K562 (cell line): Measurements from ENCODE around the gene CCDC88C. TPM values are rescaled to one million over a fixed set of nuclear protein-coding genes. Genes with fewer than 3 reads are reported as not detected.
A peak's percentile ranks its signal among the peaks of the same experiment; 100 is the strongest.

Experiments used
- ATAC-seq: fragments of 200-7000 bp; cut with Tn5 transposase; 3 replicates; pipeline ENCODE4 v1.9.1; 2020; ENCODE audit warnings: moderate library complexity
- BruUV-seq: library from RNA; stranded (reverse); fragments of 400-500 nt; replicated peaks from 2 replicates; lab custom pipeline; 2021; lab: Mats Ljungman, UMichigan
- CTCF ChIA-PET: fragments of 300-600 bp; formaldehyde crosslinking; extraction: SDS; loops from one replicate; lab custom pipeline; 2021; ENCODE audit warnings: low intra/inter-chr PET ratio; lab: Yijun Ruan, JAX
- POLR2A ChIA-PET: fragments of 300-600, 350-650 bp; sonication (Branson Sonifier 250); formaldehyde crosslinking; extraction: SDS; loops from one replicate; lab custom pipeline; 2021; ENCODE audit warnings: antibody characterized with exemption, inconsistent platforms; lab: Yijun Ruan, JAX
- DNase-seq, 4 experiments: peaks; one replicate each; pipeline versions ENCODE4 v3.0.0 to v3.0.0-alpha.2; 2011 to 2018; ENCODE audit warnings: low spot score in 3 of 4, mixed read lengths in 3 of 4; ENCODE audit errors: extremely low read depth in 1 of 4
- FAIRE-seq: peaks from 2 replicates; lab custom pipeline; 2011; peaks lifted over from hg19 to GRCh38; lab: Jason Lieb, UNC
- H2AFZ ChIP-seq: 2 replicates; pipeline ENCODE4 v1.6.0; 2011; ENCODE audit warnings: low read depth, low read length, control low read depth, inconsistent platforms
- H3K27ac ChIP-seq: fragments of 200-600 bp; 3 replicates; pipeline ENCODE4 v1.8.0; 2011; ENCODE audit warnings: low read depth, mild to moderate bottlenecking, control low read depth, inconsistent platforms, low read length, moderate library complexity, mixed read lengths; ENCODE audit errors: extremely low read depth
- H3K27me3 ChIP-seq, 2 experiments: fragments of 300-600 bp in 1 of 2; 2 replicates in 1 of 2; 3 replicates in 1 of 2; pipeline versions ENCODE4 v1.6.0 to v1.8.0; 2011; ENCODE audit warnings: inconsistent platforms in 2 of 2, low read length in 2 of 2, mild to moderate bottlenecking in 1 of 2, mixed read lengths in 1 of 2, moderate library complexity in 1 of 2; ENCODE audit not compliant: control insufficient read depth in 2 of 2, insufficient read depth in 2 of 2
- H3K36me3 ChIP-seq: fragments of 300-600 bp; 3 replicates; pipeline ENCODE4 v1.8.0; 2011; ENCODE audit warnings: mild to moderate bottlenecking, low read length, inconsistent platforms; ENCODE audit not compliant: control insufficient read depth, insufficient read depth
- H3K4me1 ChIP-seq, 2 experiments: fragments of 200-600 bp in 1 of 2; replicated peaks in 1 of 2; 2 replicates in 1 of 2; 3 replicates in 1 of 2; pipeline versions ENCODE4 v1.5.1 to v1.8.0; 2011; ENCODE audit warnings: inconsistent platforms in 2 of 2, low read length in 2 of 2, mild to moderate bottlenecking in 1 of 2, mixed read lengths in 1 of 2, moderate library complexity in 1 of 2; ENCODE audit not compliant: control insufficient read depth in 2 of 2, insufficient read depth in 2 of 2
- H3K4me2 ChIP-seq: 2 replicates; pipeline ENCODE4 v1.6.1; 2011; ENCODE audit warnings: low read length, control low read depth, inconsistent platforms, mixed read lengths; ENCODE audit not compliant: insufficient read depth
- H3K4me3 ChIP-seq: fragments of 200-600 bp; sonication (generic), shearing (Covaris generic); 2 replicates; pipeline ENCODE4 v1.5.1; 2016; ENCODE audit warnings: control low read depth, inconsistent platforms
- H3K79me2 ChIP-seq: fragments of 200-600 bp; 3 replicates; pipeline ENCODE4 v1.8.0; 2011; ENCODE audit warnings: low read length, inconsistent platforms; ENCODE audit not compliant: control insufficient read depth, insufficient read depth
- H3K9ac ChIP-seq, 2 experiments: 2 replicates each; pipeline versions ENCODE4 v1.6.0 to v1.6.1; 2011; ENCODE audit warnings: low read depth in 2 of 2, low read length in 2 of 2, control low read depth in 1 of 2, inconsistent platforms in 1 of 2, mild to moderate bottlenecking in 1 of 2, mixed read lengths in 1 of 2; ENCODE audit not compliant: insufficient read depth in 1 of 2
- H3K9me1 ChIP-seq: one replicate; pipeline ENCODE4 v1.6.0; 2011; ENCODE audit warnings: inconsistent platforms, mild to moderate bottlenecking, low read length, moderate library complexity; ENCODE audit not compliant: control insufficient read depth, insufficient read depth
- H3K9me3 ChIP-seq: replicated peaks from 2 replicates; pipeline ENCODE4 v1.5.1; 2011; ENCODE audit warnings: low read depth, low read length, inconsistent platforms; ENCODE audit not compliant: control insufficient read depth, insufficient read depth
- H4K20me1 ChIP-seq: replicated peaks from 2 replicates; pipeline ENCODE4 v1.6.1; 2011; ENCODE audit warnings: low read length, inconsistent platforms, mixed read lengths; ENCODE audit not compliant: control insufficient read depth, insufficient read depth
- CBX8 ChIP-seq: fragments of 200-600 bp; sonication (generic); IDR thresholded peaks from 2 replicates; pipeline ENCODE4 v1.6.1; 2012; ENCODE audit warnings: borderline replicate concordance, mixed run types, low read depth, mild to moderate bottlenecking, moderate library complexity, mixed read lengths, low read length, control low read depth, inconsistent platforms; ENCODE audit not compliant: poor library complexity, severe bottlenecking; ENCODE audit errors: extremely low read depth
- FOSL1 ChIP-seq: fragments of 200-800 bp; sonication (Bioruptor generic); conservative IDR thresholded peaks from 2 replicates; pipeline ENCODE4 v1.6.1; 2016; ENCODE audit warnings: missing genetic modification characterization, missing compliant biosample characterization
- PRPF4 ChIP-seq: fragments of 200-400 bp; formaldehyde crosslinking; IDR thresholded peaks from one replicate; pipeline ENCODE4 v1.6.1; 2017; ENCODE audit warnings: low read length, low read depth, mild to moderate bottlenecking; ENCODE audit not compliant: insufficient read depth, poor library complexity, severe bottlenecking
- WGBS: fragments of 100-300 bp; shearing (Covaris generic); methylation state at CpG from one replicate; pipeline ENCODE4 v1.1.6; 2016; ENCODE audit warnings: low coverage, mixed read lengths; ENCODE audit not compliant: insufficient coverage; ENCODE audit errors: missing lambda C conversion rate; 5-methylcytosine and 5-hydroxymethylcytosine counted together
- in situ Hi-C: fragments of 300-500 bp; cut with MboI; formaldehyde crosslinking; loops from 4 replicates; pipeline ENCODE4 v1.15.0; 2018; ENCODE audit warnings: inconsistent platforms, mixed read lengths
- intact Hi-C: fragments of 100-400 bp; cut with micrococcal nuclease; formaldehyde crosslinking; loops from 2 replicates; pipeline ENCODE4 v1.14.2; 2022
- polyA plus RNA-seq, 8 experiments: library from polyadenylated mRNA; depleted of rRNA in 4 of 8; stranded (reverse) in 5 of 8; unstranded in 3 of 8; fragments of >200 nt; fragmentation: Nextera tagmentation in 2 of 8; fragmentation: Illumina TruSeq in 1 of 8; extraction: Ambion mirVana in 2 of 8; extraction: Trizol in 1 of 8; gene quantifications; 2 replicates each; pipeline versions ENCODE4 v1.2.1 to v1.2.3, GENCODE V29; 2011 to 2014; ENCODE audit warnings: inconsistent platforms in 1 of 8, missing spikeins in 1 of 8
- total RNA-seq, 7 experiments: library from RNA; depleted of rRNA in 6 of 7; stranded (reverse); fragments of >200 nt in 6 of 7; fragmentation: Illumina TruSeq in 2 of 7; extraction: Trizol in 2 of 7; gene quantifications; 2 replicates each; pipeline versions ENCODE4 v1.2.1 to v1.2.3, GENCODE V29; 2011 to 2021; ENCODE audit warnings: low replicate concordance in 1 of 7

CCDC88C gene
- total and polyA plus RNA-seq, 9 of the 15 experiments (the other 6 are each of a cell fraction or from before 2014, with no cell fraction given) = 0.62 to 22.5 (median 10.7) TPM

GRCh38 chr14:91223028-91223783, 194.4 kb downstream of the CCDC88C start:
- no peak for ATAC-seq
- BruUV-seq = no TSS peak
- no peak for DNase-seq
- Histone ChIP-seq H3K4me3 (no peak overlapping the region), H3K9me3 (no peaks in the 10 kb centered on the region), H3K4me1 (peaks cover 0 to 13% of the 10 kb centered on the region in 2 experiments; a peak in 3 of 5 replicates), H3K9ac (no peak overlapping the region; a peak in 1 of 4 replicates), H3K27ac (no peak overlapping the region), H3K9me1 (no peaks in the 10 kb centered on the region), H4K20me1 (no peaks in the 10 kb centered on the region), H3K4me2 (no peak overlapping the region), H2AFZ (no peak overlapping the region), H3K27me3 (no peaks in the 10 kb centered on the region), H3K79me2 (no peaks in the 10 kb centered on the region), H3K36me3 (no peaks in the 10 kb centered on the region)
- TF ChIP-seq PRPF4 (no peak), FOSL1 (tag) (0 out of 2 replicates have a peak, but pooled peaks have one; percentile 30), CBX8 (no peak)
- no peak for FAIRE-seq
- in situ Hi-C loops = no loop called here
- intact Hi-C loops = no loop called here
- CTCF ChIA-PET = no interaction called here
- no CpG with 5 or more reads among the region's 1 CpG for WGBS
- POLR2A ChIA-PET = no interaction called here

Other genes with a start within 250 kb of the CCDC88C start
- 7.4 and 7.9 TPM in 2 replicates for gene GPR68, start 173.1 kb downstream of the CCDC88C start, total RNA-seq (2014; rRNA removed)
- 2.2 and 2.8 TPM in 2 replicates for gene GPR68, start 173.1 kb downstream of the CCDC88C start, total RNA-seq (2014; rRNA removed; fragmentation: Illumina TruSeq; extraction: Trizol)
- 2.4 and 2.7 TPM in 2 replicates for gene GPR68, start 173.1 kb downstream of the CCDC88C start, total RNA-seq (2015; rRNA removed; fragmentation: Illumina TruSeq; extraction: Trizol)
- 7.1 and 9.4 TPM in 2 replicates for gene GPR68, start 173.1 kb downstream of the CCDC88C start, total RNA-seq (2021)
- gene GPR68, start 173.1 kb downstream of the CCDC88C start, polyA plus RNA-seq (2011; rRNA removed) = 5.2 and 9.0 TPM in 2 replicates
- gene GPR68, start 173.1 kb downstream of the CCDC88C start, polyA plus RNA-seq (2014; fragmentation: Illumina TruSeq; extraction: Trizol) = 3.7 and 6.6 TPM in 2 replicates
- gene GPR68, start 173.1 kb downstream of the CCDC88C start, polyA plus RNA-seq (2014; fragmentation: Nextera tagmentation; extraction: Ambion mirVana) = under 1 TPM; 0.41 to 0.53 TPM
- gene GPR68, start 173.1 kb downstream of the CCDC88C start, polyA plus RNA-seq (2014; rRNA removed) = 5.0 and 5.8 TPM in 2 replicates
- gene PPP4R3A, start 92.5 kb upstream of the CCDC88C start, total RNA-seq (2014; rRNA removed) = 29.9 and 37.8 TPM in 2 replicates
- 44.5 and 46.2 TPM in 2 replicates for gene PPP4R3A, start 92.5 kb upstream of the CCDC88C start, total RNA-seq (2014; rRNA removed; fragmentation: Illumina TruSeq; extraction: Trizol)
- gene PPP4R3A, start 92.5 kb upstream of the CCDC88C start, total RNA-seq (2015; rRNA removed; fragmentation: Illumina TruSeq; extraction: Trizol) = 48.5 and 54.9 TPM in 2 replicates
- gene PPP4R3A, start 92.5 kb upstream of the CCDC88C start, total RNA-seq (2021) = 44.9 and 49.9 TPM in 2 replicates
- gene PPP4R3A, start 92.5 kb upstream of the CCDC88C start, polyA plus RNA-seq (2011; rRNA removed) = 32.5 and 32.8 TPM in 2 replicates
- 42.6 and 54.1 TPM in 2 replicates for gene PPP4R3A, start 92.5 kb upstream of the CCDC88C start, polyA plus RNA-seq (2014; fragmentation: Illumina TruSeq; extraction: Trizol)
- gene PPP4R3A, start 92.5 kb upstream of the CCDC88C start, polyA plus RNA-seq (2014; fragmentation: Nextera tagmentation; extraction: Ambion mirVana) = 10 to 100 TPM in 1 of 2 experiments, 1 to 10 TPM in 1; 9.5 to 14.7 TPM
- 32.8 and 52.6 TPM in 2 replicates for gene PPP4R3A, start 92.5 kb upstream of the CCDC88C start, polyA plus RNA-seq (2014; rRNA removed)